Fibroblast of lung (primary cell): ENCODE measurements around the gene EIF5A2. TPM values are rescaled to one million over a fixed set of nuclear protein-coding genes. Genes with fewer than 3 reads are reported as not detected.

Experiments used
- DNase-seq, 2 donors: peaks; one replicate each; pipeline versions ENCODE4 v3.0.0 to v3.0.0-alpha.2; 2010; ENCODE audit warnings: low read depth in 2 of 2
- H2AFZ ChIP-seq: 2 replicates; pipeline ENCODE4 v1.5.1; 2012; ENCODE audit warnings: low read length, control low read depth, inconsistent platforms
- H3K27ac ChIP-seq: 2 replicates; pipeline ENCODE4 v1.5.1; 2011; ENCODE audit warnings: low read length, control low read depth; ENCODE audit not compliant: insufficient read depth
- H3K27me3 ChIP-seq: 2 replicates; pipeline ENCODE4 v1.5.1; 2011; ENCODE audit warnings: mild to moderate bottlenecking, low read length; ENCODE audit not compliant: control insufficient read depth, insufficient read depth
- H3K36me3 ChIP-seq: 2 replicates; pipeline ENCODE4 v1.5.1; 2011; ENCODE audit warnings: low read length; ENCODE audit not compliant: control insufficient read depth, insufficient read depth
- H3K4me1 ChIP-seq: 2 replicates; pipeline ENCODE4 v1.5.1; 2011; ENCODE audit warnings: low read length; ENCODE audit not compliant: control insufficient read depth, insufficient read depth; ENCODE audit errors: extremely low read depth
- H3K4me2 ChIP-seq: 2 replicates; pipeline ENCODE4 v1.5.1; 2011; ENCODE audit warnings: low read length, control low read depth; ENCODE audit not compliant: insufficient read depth; ENCODE audit errors: extremely low read depth
- H3K4me3 ChIP-seq, 4 experiments: fragments of 200-600 bp in 1 of 4; sonication (generic) in 1 of 4; replicated peaks in 1 of 4; 2 replicates each; pipeline ENCODE4 v1.5.1; 2011 to 2016; ENCODE audit warnings: low read length in 4 of 4, low read depth in 3 of 4, mild to moderate bottlenecking in 3 of 4, control low read depth in 2 of 4, inconsistent platforms in 1 of 4, mixed read lengths in 1 of 4; ENCODE audit not compliant: insufficient read depth in 1 of 4; ENCODE audit errors: control extremely low read depth in 1 of 4
- H3K79me2 ChIP-seq: 2 replicates; pipeline ENCODE4 v1.5.1; 2012; ENCODE audit warnings: mild to moderate bottlenecking, low read length, inconsistent platforms; ENCODE audit not compliant: control insufficient read depth, insufficient read depth
- H3K9ac ChIP-seq: 2 replicates; pipeline ENCODE4 v1.5.1; 2011; ENCODE audit warnings: mild to moderate bottlenecking, low read length, control low read depth; ENCODE audit not compliant: insufficient read depth
- H3K9me3 ChIP-seq: 2 replicates; pipeline ENCODE4 v1.5.1; 2012; ENCODE audit warnings: low read depth, low read length; ENCODE audit not compliant: control insufficient read depth, insufficient read depth
- H4K20me1 ChIP-seq: 2 replicates; pipeline ENCODE4 v1.5.1; 2011; ENCODE audit warnings: low read length; ENCODE audit not compliant: control insufficient read depth, insufficient read depth; ENCODE audit errors: extremely low read depth
- CTCF ChIP-seq, 2 donors: IDR thresholded peaks in 1 of 2; conservative IDR thresholded peaks in 1 of 2; 1 replicate in 1 of 2; 2 replicates in 1 of 2; pipeline ENCODE4 v1.5.1; 2011 to 2012; ENCODE audit warnings: low read length in 2 of 2, control low read depth in 1 of 2, inconsistent platforms in 1 of 2, low read depth in 1 of 2, mild to moderate bottlenecking in 1 of 2
- EZH2 ChIP-seq: IDR thresholded peaks from 2 replicates; pipeline ENCODE4 v1.5.1; 2012; ENCODE audit warnings: low read length, control low read depth, mild to moderate bottlenecking; ENCODE audit errors: missing control alignments
- polyA plus RNA-seq, 2 donors: library from polyadenylated mRNA; depleted of rRNA in 1 of 2; stranded (reverse) in 1 of 2; unstranded in 1 of 2; fragments of >200 nt; gene quantifications; 2 replicates each; pipeline ENCODE4 v1.2.1, GENCODE V29; 2011 to 2012; ENCODE audit warnings: missing spikeins in 1 of 2
- total RNA-seq: library from RNA; depleted of rRNA; stranded (reverse); fragments of >200 nt; gene quantifications from 2 replicates; pipeline ENCODE4 v1.2.1, GENCODE V29; 2014

The EIF5A2 gene
- total and polyA plus RNA-seq, 2 donors (not counting 1 experiment from before 2014, with no cell fraction given), result 14.7 to 27.9 TPM

GRCh38 chr3:170848292-170848917, 60.0 kb downstream of the EIF5A2 start:
- Histone ChIP-seq H3K4me2 (no peak overlapping the region), H4K20me1 (no peaks in the 10 kb centered on the region), H3K9ac (no peak overlapping the region), H3K4me3 (no peak overlapping the region), H3K4me1 (no peaks in the 10 kb centered on the region), H2AFZ (no peak overlapping the region), H3K27me3 (no peaks in the 10 kb centered on the region), H3K79me2 (no peaks in the 10 kb centered on the region), H3K9me3 (no peaks in the 10 kb centered on the region), H3K36me3 (no peaks in the 10 kb centered on the region), H3K27ac (no peak overlapping the region)
- TF ChIP-seq EZH2 (no peak), CTCF (conservative IDR thresholded peaks at IDR 0.05 in 1 of 2, IDR thresholded peaks at IDR 0.05 in 1 of 2; ENCODE audit: low read depth in 1 of 2, low read length in 2 of 2) (peak in 1 of 2 donors; percentile 37)
- peak; percentile 30 to 58 for DNase-seq

GRCh38 chr3:170844377-170844776, 64.1 kb downstream of the EIF5A2 start:
- H4K20me1 ChIP-seq, result no peaks in the 10 kb centered on the region
- H3K27me3 ChIP-seq, result no peaks in the 10 kb centered on the region
- H3K27ac ChIP-seq, result no peak overlapping the region
- H3K4me1 ChIP-seq, result no peaks in the 10 kb centered on the region
- no peaks in the 10 kb centered on the region for H3K9me3 ChIP-seq
- H3K4me3 ChIP-seq, result no peak overlapping the region
- H3K4me2 ChIP-seq, result no peak overlapping the region
- H3K79me2 ChIP-seq, result no peaks in the 10 kb centered on the region
- no peak for DNase-seq
- no peak overlapping the region for H3K9ac ChIP-seq
- no peak overlapping the region for H2AFZ ChIP-seq
- TF ChIP-seq EZH2, result no peak
- H3K36me3 ChIP-seq, result no peaks in the 10 kb centered on the region

GRCh38 chr3:170840291-170840859, 68.1 kb downstream of the EIF5A2 start:
- Histone ChIP-seq H3K9ac (no peak overlapping the region), H2AFZ (no peak overlapping the region), H4K20me1 (no peaks in the 10 kb centered on the region), H3K27me3 (no peaks in the 10 kb centered on the region), H3K4me2 (no peak overlapping the region), H3K79me2 (no peaks in the 10 kb centered on the region), H3K9me3 (no peaks in the 10 kb centered on the region), H3K27ac (no peak overlapping the region), H3K4me1 (no peaks in the 10 kb centered on the region), H3K4me3 (no peak overlapping the region), H3K36me3 (no peaks in the 10 kb centered on the region)
- TF ChIP-seq EZH2, result no peak
- no peak for TF ChIP-seq CTCF (conservative IDR thresholded peaks at IDR 0.05 in 1 of 2, IDR thresholded peaks at IDR 0.05 in 1 of 2; ENCODE audit: low read depth in 1 of 2, low read length in 2 of 2)
- DNase-seq, result peak; percentile 40 to 61
